T-helper 17 cell (primary cell): ENCODE measurements around the gene APOL3. TPM values are rescaled to one million over a fixed set of nuclear protein-coding genes. Genes with fewer than 3 reads are reported as not detected.
A peak's percentile ranks its signal among the peaks of the same experiment; 100 is the strongest.
"Not testable (repeated sequence)": the region's sequence is repeated elsewhere in the genome, so short reads cannot be mapped to it uniquely, and the experiment has no call there.

ENCODE experiments used
- ATAC-seq: fragments of 150-1000 bp; cut with Tn5 transposase; 2 replicates; pipeline ENCODE4 v1.10.0; 2021; ENCODE audit warnings: mild to moderate bottlenecking, moderate library complexity
- DNase-seq, 3 donors: peaks; one replicate each; pipeline versions ENCODE4 v3.0.0 to v3.0.0-alpha.2; 2020 to 2021
- H3K9me3 ChIP-seq: one replicate; pipeline ENCODE4 v1.7.0; 2013; ENCODE audit warnings: low read length, mild to moderate bottlenecking; ENCODE audit not compliant: control insufficient read depth, poor library complexity, severe bottlenecking
- H3K27ac Mint-ChIP-seq: one replicate; pipeline ENCODE4 v1.8.0; 2022; ENCODE audit warnings: mild to moderate bottlenecking, moderate library complexity, mixed read lengths
- H3K27me3 Mint-ChIP-seq: one replicate; pipeline ENCODE4 v1.8.0; 2022; ENCODE audit warnings: mixed read lengths
- H3K36me3 Mint-ChIP-seq: one replicate; pipeline ENCODE4 v1.8.0; 2022; ENCODE audit warnings: low read depth, mixed read lengths
- H3K4me1 Mint-ChIP-seq: one replicate; pipeline ENCODE4 v1.8.0; 2022; ENCODE audit warnings: mild to moderate bottlenecking, mixed read lengths
- H3K4me3 Mint-ChIP-seq: one replicate; pipeline ENCODE4 v1.8.0; 2022; ENCODE audit warnings: mild to moderate bottlenecking, moderate library complexity, mixed read lengths
- total RNA-seq, 4 donors: library from RNA in 2 of 4; stranded (reverse) in 2 of 4; gene quantifications; one replicate each; pipeline ENCODE4 v1.2.3 and lab custom pipeline; 2022 to 2026

The APOL3 gene
- total RNA-seq, 2 donors from 2014 or later: 229 to 265 TPM

DNA sequence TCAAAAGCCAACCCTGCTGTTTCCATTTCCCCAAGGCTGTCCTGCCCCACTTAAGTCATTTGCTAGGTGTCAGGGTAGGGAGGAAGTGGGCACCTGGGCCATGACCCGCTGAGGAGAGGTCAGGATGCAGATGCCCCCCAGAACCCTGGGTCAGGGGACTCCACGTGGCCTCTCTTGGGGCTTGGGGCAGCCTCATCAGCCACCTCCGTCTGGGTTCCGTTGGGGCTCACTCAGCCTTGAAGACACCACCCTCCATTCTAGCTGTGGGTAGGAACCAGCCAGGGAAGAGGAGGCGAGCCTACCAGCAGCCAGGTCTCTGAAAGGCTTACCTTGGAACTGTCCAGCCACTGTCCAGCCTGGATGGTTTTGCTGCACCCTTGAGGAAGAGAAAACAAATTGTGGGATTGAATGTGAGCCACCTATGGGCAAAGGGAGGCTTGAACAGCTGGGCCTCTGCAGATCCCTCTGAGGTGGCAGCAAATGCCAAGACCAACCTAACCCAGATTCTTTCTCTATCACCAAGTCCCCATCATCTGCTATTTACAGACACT is 38.5 kb upstream of the APOL3 start:
- peaks cover 18% of the 10 kb centered on the region for H3K4me1 Mint-ChIP-seq
- ATAC-seq (no peak), DNase-seq (no peak)
- no peak overlapping the region for H3K4me3 Mint-ChIP-seq
- H3K9me3 ChIP-seq: no peaks in the 10 kb centered on the region
- H3K36me3 Mint-ChIP-seq: no peaks in the 10 kb centered on the region
- H3K27ac Mint-ChIP-seq: no peak overlapping the region
- peaks cover 33% of the 10 kb centered on the region for H3K27me3 Mint-ChIP-seq

DNA sequence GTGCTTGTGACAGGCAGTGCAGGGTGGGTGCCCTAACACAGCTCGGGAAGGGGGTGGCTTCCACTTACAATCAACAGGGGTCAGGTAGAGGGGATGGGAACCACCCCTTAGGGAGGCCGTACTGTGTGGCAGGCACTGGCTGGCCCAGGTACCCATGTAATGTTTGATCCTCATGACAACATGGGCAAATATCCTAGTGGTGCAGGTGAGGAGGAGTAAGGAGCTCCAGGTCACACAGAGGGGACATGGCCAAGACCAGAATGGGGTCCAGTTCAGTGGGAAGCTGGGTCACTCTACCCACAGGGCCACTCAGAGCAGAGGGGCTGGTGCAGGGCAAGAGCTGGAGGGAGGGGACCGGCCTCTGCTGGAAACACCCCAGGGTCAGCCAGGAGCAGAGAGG is 38.0 kb upstream of the APOL3 start:
- H3K27me3 Mint-ChIP-seq: peaks cover 35% of the 10 kb centered on the region
- H3K27ac Mint-ChIP-seq: peak overlapping the region; percentile 39
- H3K9me3 ChIP-seq: no peaks in the 10 kb centered on the region
- DNase-seq: no peak
- ATAC-seq: no peak
- H3K36me3 Mint-ChIP-seq: no peaks in the 10 kb centered on the region
- peaks cover 18% of the 10 kb centered on the region for H3K4me1 Mint-ChIP-seq
- no peak overlapping the region for H3K4me3 Mint-ChIP-seq

DNA sequence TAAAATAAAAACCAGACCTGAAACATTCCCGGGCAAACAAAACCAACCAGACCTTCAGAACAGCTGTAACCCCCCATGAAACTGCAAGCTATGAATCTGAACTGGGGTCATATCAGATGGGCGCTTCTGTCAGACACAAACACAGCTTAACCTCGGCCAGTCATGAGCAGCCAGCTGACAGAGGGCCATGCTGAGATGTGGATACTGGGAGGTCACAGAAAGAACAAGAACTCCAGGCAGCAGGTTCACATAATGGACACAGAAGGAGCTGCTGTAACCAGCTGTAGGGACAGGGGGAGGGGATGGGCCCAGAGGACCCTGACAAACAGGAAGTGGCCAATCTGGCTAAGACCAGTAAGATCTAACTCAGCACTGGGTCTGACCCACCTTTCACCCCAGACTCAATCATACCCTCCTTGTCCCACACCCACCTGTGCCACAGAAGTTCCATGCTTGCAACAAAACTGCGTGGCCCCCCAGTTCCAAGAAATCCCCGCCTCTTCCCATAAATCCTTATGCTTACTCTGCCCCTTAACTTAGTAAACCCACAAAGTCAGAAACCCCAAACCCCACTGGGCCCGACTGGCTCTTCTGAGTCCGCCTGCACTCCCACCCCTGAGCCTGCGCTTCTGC is 37.1 kb upstream of the APOL3 start:
- no peak overlapping the region for H3K4me3 Mint-ChIP-seq
- peaks cover 18% of the 10 kb centered on the region for H3K4me1 Mint-ChIP-seq
- H3K27me3 Mint-ChIP-seq: peaks cover 36% of the 10 kb centered on the region
- no peak for ATAC-seq
- H3K9me3 ChIP-seq: no peaks in the 10 kb centered on the region
- DNase-seq: no peak
- peak overlapping the region; percentile 39 for H3K27ac Mint-ChIP-seq
- H3K36me3 Mint-ChIP-seq: no peaks in the 10 kb centered on the region

DNA sequence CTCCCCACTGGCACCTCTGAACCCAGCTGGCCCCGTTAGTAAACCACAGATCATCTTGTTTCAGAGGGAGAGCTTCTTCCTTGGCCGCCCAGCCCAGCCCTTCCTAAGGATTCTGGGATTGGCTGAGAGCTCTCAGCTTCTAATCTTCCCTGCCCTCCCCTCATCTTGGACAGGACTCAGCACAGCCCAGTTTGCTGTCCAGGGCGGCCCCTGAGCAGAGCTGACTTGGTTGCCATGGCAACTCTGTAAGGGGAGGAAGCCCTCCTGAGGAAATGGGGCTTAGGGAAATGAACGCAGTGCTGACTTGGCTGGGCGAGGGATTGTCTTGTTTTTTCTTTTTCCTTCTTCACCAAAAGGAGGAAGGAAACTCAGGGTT is 36.5 kb upstream of the APOL3 start:
- no peak overlapping the region for H3K27ac Mint-ChIP-seq
- H3K27me3 Mint-ChIP-seq: peaks cover 39% of the 10 kb centered on the region
- no peaks in the 10 kb centered on the region for H3K9me3 ChIP-seq
- H3K4me3 Mint-ChIP-seq: no peak overlapping the region
- DNase-seq (no peak), ATAC-seq (no peak)
- H3K4me1 Mint-ChIP-seq: peaks cover 18% of the 10 kb centered on the region
- no peaks in the 10 kb centered on the region for H3K36me3 Mint-ChIP-seq

DNA sequence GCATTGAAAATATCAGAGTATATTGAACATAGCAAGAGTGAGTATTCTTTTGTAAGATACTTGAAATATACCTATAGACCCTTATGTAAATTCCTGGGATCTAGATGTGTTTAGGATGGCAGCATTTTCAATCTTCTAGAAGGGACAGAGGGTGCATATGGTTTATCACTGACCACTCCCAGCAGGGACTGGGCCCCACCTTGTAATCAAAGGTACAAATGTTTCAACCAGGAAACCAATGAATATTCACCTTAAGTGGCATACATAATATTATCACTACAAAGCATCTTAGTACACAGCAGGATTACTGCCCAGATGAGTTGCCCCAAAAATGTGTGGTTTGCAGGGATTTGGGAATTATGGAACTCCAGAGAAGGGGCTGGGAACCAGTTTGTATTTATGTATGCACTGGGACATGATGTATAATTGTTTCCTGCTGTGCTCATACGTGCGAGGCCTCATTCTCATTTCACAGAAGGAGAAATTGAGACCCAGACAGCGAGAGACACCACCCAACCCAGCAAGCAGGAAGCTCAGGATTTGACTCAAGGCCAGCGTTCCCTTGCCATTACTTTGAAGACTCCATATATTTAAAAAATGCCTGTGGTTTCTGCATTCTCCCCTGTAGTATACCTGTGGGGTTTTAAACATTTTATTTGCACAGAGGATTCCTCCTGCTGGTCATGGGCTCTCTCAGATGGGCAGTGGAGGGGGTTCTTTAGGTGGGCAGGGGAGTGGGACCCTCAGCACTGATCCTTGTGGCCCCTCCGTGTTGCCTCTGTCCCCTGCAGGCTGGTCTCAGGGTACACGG is 35.9 kb upstream of the APOL3 start:
- no peak for ATAC-seq
- no peak overlapping the region for H3K27ac Mint-ChIP-seq
- peaks cover 18% of the 10 kb centered on the region for H3K4me1 Mint-ChIP-seq
- H3K4me3 Mint-ChIP-seq: no peak overlapping the region
- H3K36me3 Mint-ChIP-seq: no peaks in the 10 kb centered on the region
- no peaks in the 10 kb centered on the region for H3K9me3 ChIP-seq
- DNase-seq: no peak
- peaks cover 41% of the 10 kb centered on the region for H3K27me3 Mint-ChIP-seq

DNA sequence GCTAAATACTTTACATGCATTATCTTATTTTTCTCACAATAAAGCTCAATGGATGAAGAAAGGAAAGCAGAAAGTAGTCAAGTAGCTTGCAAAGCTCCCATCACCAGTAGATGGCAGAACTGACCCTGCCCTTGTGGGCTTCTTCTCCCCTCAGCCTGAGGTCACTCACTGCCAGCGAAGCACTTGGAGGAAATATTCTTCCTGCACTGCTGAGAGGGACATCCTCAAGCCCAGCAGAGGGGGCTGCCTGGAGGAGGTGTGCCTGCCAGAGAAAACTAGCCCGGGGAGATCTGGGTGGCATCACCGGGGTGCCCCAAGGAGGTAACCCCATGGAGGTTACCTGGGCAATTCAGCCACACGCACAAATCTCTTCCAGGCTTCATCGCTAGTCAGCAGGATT is 34.4 kb upstream of the APOL3 start:
- Mint-ChIP-seq H3K36me3 (no peaks in the 10 kb centered on the region), H3K27ac (peak overlapping the region; percentile 32), H3K4me1 (peaks cover 15% of the 10 kb centered on the region), H3K4me3 (no peak overlapping the region), H3K27me3 (peaks cover 43% of the 10 kb centered on the region)
- DNase-seq (no peak), ATAC-seq (peak; percentile 68)
- H3K9me3 ChIP-seq: no peaks in the 10 kb centered on the region

DNA sequence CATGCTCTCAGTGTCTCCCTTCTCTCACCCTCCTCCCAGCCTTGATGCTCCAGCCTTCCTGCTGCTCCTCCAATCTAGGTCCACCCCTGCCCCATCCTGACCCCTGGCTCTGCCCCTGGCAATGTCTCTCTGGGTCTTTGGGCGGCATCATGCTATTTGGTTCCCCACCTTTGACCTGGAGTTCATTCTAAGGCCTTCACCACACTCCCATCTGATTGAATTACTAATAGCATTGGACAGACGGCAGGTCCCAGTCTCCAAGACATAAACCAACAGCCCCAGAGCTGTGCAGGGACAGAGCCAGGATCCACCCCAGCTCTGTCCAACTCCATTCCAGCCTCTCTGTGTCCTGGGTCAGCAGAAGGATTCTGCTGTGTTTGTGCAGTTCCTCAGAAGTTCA is 33.8 kb upstream of the APOL3 start:
- no peaks in the 10 kb centered on the region for H3K9me3 ChIP-seq
- Mint-ChIP-seq H3K27ac (no peak overlapping the region), H3K4me3 (no peak overlapping the region), H3K4me1 (peaks cover 17% of the 10 kb centered on the region), H3K36me3 (peaks cover 2% of the 10 kb centered on the region), H3K27me3 (peaks cover 49% of the 10 kb centered on the region)
- DNase-seq (no peak), ATAC-seq (no peak)

DNA sequence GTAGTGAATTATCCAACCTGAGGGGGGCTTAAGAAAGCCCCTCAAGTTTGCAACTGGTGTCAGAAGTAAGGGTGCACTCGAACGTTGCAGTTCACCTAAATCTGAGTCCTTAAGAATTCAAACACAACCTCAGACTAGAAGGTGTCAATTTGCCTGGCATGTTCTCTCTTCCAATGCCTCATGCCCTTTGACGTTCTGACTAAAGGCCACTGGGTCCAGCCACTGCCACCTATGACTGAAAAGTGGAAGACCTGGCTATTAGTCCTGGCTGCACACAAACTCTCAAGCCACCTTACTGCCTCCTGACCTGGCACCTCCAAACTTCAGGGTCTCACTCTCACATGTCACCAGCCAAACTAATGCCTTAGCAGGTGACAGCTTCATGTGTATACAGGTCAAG is 33.0 kb upstream of the APOL3 start:
- Mint-ChIP-seq H3K27me3 (peaks cover 53% of the 10 kb centered on the region), H3K4me1 (peaks cover 17% of the 10 kb centered on the region), H3K27ac (peak overlapping the region; percentile 78)

DNA sequence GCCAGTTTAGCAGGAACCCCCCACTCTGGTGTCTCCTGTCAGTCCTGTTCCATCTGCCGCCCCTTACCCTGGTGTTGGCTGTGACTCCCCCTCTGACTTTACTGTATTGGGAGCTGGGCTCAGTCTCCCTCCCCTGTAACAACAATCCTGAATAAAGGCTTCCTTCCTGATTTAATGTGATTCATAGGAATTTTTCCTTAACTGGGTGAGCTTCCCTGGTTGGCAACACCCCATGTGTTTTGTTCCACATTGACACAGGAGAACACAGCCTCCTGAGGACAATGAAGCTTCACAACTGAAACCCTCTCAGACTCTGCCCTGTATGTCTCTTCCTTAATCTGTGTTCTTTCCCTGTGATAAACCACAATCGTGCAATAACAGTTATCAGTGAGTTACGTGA is 32.6 kb upstream of the APOL3 start:
- H3K36me3 Mint-ChIP-seq: peaks cover 3% of the 10 kb centered on the region
- H3K27ac Mint-ChIP-seq: peak overlapping the region; percentile 78

More for the DNA sequence above, 33.0 kb upstream of the APOL3 start:
- ATAC-seq: no peak
- H3K9me3 ChIP-seq: no peaks in the 10 kb centered on the region
- Mint-ChIP-seq H3K4me3 (no peak overlapping the region), H3K36me3 (peaks cover 3% of the 10 kb centered on the region)
- no peak for DNase-seq

DNA sequence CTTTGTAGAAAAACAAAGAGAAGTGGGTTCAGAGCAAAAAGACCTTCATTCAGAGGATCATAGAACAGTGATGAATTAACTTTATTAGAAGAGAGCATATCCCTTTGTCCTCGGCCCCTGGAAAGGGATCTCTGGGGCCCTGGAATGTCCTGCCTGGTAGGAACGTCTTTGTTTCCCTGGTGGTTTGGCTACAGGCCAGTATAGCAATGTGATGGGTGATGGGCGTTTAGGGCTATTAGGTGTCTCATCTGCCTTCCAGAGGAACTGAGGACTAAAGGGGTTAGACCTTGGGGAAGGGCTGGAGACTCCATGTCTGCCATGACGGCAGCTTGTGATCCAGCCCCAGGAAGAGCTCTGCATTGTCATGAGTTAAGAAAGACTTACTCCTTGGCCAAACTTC is 32.0 kb upstream of the APOL3 start:
- no peak for ATAC-seq
- H3K27me3 Mint-ChIP-seq: peaks cover 49% of the 10 kb centered on the region

More for the DNA sequence above, 32.6 kb upstream of the APOL3 start:
- no peaks in the 10 kb centered on the region for H3K9me3 ChIP-seq
- Mint-ChIP-seq H3K4me3 (no peak overlapping the region), H3K27me3 (peaks cover 51% of the 10 kb centered on the region), H3K4me1 (peaks cover 13% of the 10 kb centered on the region)
- no peak for ATAC-seq
- no peak for DNase-seq

DNA sequence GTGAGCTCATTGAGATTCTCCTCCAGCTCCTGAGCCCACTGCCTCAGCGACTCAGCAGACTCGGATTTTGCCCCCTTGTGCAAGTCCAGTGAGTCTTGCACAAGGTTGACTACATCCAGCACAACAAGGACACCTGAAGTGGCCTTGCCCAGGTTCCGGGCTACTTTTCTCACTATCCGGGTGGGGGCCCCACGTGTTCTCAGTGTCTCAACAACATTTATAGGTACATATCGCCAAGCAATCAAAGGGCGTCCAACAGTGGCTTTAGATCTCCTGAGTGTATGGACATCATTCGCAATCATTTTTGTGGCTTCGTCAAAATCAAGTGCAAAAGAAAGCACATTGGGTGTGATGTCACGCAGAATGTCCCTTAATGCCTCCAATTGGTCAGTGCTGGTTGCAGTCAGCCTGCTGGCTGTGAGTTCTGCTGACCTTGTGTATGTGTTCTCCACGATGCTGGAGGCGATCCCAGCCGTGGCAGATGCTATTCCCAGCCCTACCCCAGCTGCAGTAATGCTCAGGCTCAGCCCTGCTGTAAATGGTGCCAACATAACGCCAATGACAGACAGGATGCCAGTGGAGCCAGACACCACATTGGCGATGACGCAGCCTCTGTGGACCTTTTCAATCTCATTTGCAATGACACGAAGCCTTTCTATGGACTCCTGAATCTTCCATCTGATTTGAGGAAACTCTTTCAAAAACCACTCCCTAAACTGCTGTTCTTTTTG is 30.7 kb upstream of the APOL3 start:
- no peaks in the 10 kb centered on the region for H3K9me3 ChIP-seq
- DNase-seq (no peak), ATAC-seq (no peak)
- H3K36me3 Mint-ChIP-seq: peaks cover 3% of the 10 kb centered on the region
- peaks cover 49% of the 10 kb centered on the region for H3K27me3 Mint-ChIP-seq
- H3K4me1 Mint-ChIP-seq: peaks cover 6% of the 10 kb centered on the region
- H3K4me3 Mint-ChIP-seq: no peak overlapping the region
- no peak overlapping the region for H3K27ac Mint-ChIP-seq

More for the DNA sequence above, 32.0 kb upstream of the APOL3 start:
- Mint-ChIP-seq H3K36me3 (peaks cover 3% of the 10 kb centered on the region), H3K4me3 (no peak overlapping the region), H3K27ac (no peak overlapping the region), H3K4me1 (peaks cover 8% of the 10 kb centered on the region)
- DNase-seq: no peak
- no peaks in the 10 kb centered on the region for H3K9me3 ChIP-seq

DNA sequence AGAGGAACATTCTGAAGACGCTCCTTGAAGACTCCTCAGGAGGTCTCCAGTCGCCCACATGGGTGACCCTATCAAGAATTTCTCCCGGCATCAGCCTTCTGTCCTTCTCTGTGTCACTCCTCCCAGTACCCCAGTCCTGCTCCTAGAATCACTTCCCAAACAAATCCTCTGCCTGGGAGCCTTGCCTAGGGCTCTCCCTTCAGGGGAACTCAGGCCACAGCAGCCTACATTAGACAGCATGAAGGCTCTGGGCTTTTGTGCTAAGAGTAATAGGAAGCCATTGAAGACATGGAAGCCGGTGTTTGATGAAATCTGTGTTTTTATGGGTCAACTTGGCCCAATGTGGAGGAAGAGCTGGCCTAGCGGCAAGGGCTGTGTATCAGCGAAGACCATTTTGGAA is 27.3 kb upstream of the APOL3 start:
- H3K36me3 Mint-ChIP-seq: not testable (repeated sequence)

More for the DNA sequence above, 27.3 kb upstream of the APOL3 start:
- H3K27ac Mint-ChIP-seq, ATAC-seq, H3K4me3 Mint-ChIP-seq, H3K9me3 ChIP-seq, DNase-seq, H3K4me1 Mint-ChIP-seq: not testable (repeated sequence)
- peaks cover 35% of the 10 kb centered on the region for H3K27me3 Mint-ChIP-seq
